ENCODE data around the gene GOLM1. TPM values are rescaled to one million over a fixed set of nuclear protein-coding genes. Genes with fewer than 3 reads are reported as not detected.
A peak's percentile ranks its signal among the peaks of the same experiment; 100 is the strongest.
"Not testable (repeated sequence)": the region's sequence is repeated elsewhere in the genome, so short reads cannot be mapped to it uniquely, and the experiment has no call there.

Gene GOLM1
- total RNA-seq = 298 TPM

DNA sequence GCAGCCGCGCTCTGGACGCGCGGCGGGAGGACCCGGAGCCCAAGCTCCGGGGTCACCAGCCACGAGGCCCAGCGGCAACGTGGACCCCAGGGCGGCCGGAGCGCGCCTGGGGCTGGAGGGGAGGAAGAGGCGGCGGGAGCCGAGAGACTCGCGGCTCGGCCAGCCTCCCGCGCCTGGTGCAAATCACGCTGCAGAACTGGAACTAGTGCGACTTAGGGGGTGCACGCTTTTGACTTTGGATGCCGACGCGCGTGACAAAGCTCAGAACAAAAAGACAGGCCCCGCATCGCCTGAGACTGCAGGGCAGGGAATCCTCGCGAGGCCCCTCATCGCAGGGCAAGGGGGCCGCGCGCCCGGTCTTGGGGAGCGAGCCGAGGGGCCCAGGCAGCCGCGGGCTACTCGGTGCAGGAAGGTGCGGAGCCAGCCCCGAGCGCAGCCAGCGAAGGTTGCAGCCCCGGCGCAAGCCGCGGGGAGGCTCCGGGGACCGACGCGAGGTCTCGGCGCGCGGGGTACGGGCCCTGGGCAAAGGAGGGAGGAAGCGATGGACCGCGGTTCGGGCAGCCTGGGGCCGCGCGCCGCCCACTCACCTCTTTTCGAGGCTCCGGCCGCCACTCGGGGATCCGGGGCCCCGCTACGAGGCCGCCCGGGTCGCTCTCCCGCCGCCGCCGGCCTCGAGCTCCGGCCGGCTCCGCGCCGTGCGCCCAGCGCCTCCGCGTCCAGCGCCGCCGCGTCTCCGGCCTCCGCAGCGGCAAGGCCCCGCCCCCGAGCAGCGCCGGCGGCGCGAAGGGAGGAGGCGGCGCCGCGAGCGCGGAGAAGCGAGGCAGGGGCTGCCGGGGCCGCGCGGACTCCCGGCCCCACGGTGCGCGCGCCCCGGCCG, at the start of gene GOLM1:
Gene GOLM1 (minus strand): TSS at position 735 of the 877 bp plus-strand sequence. CDS start 20,238 bp downstream, outside the sequence.
- DNase-seq (ENCODE audit: low spot score) = peak; percentile 20

DNA sequence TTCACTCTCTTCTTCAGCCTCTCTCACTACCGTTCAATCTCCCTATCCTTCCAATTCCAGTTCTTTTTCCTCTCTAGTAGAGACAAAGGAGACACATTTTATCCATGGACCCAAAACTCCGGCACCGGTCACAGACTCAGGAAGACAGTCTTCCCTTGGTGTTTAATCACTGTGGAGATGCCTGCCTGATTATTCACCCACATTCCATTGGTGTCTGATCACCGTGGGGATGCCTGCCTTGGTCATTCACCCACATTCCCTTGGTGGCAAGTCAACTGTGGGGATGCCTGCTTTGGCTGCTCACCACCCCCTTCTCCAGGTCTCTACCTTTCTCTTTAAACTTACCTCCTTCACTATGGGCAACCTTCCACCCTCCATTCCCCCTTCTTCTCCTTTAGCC, 47.3 kb upstream of the GOLM1 start:
- not testable (repeated sequence) for DNase-seq (ENCODE audit: low spot score)

- DNase-seq (ENCODE audit: low spot score) = not testable (repeated sequence)
Measured at GRCh38 chr9:86145960-86146359, 46.6 kb upstream of the GOLM1 start.

DNA sequence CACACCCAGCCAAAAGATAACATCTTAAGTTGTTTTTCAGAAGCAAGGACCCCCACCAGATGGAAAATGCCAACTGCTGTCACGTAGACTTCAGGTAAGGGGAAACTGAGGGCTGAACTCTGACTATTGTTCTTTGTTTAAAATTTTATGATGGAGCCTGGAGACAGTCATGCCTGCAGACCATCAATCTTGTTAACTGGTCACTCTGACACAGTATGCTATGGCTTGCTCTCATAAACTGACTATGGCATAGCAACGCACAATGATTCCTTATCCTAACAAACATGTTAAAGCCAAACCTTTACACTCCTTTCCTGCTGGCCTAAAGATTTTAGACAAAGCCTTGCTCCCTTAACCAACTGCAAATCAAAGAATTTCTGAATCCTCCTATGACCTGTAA, 43.6 kb upstream of the GOLM1 start:
- DNase-seq (ENCODE audit: low spot score) = no peak

DNA sequence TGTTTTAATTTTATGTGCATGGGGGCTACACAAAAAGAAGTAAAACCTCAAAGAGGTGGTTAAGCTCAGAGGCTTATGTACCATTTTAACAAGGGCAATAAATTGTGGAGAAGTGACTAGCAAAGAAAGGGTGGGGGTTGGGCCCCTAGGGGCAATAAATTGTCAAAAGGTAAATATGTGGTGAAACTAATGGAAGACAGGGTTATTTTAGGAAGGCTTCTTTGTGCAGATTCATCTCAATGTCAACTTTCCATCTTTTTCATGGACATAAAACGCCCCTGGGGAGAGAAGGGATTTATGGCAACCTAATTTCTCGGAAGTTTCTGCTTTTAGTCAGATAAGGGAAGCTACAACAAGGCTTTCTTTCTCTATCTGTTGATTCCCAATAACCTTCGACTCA, 42.5 kb upstream of the GOLM1 start:
- no peak for DNase-seq (ENCODE audit: low spot score)

DNA sequence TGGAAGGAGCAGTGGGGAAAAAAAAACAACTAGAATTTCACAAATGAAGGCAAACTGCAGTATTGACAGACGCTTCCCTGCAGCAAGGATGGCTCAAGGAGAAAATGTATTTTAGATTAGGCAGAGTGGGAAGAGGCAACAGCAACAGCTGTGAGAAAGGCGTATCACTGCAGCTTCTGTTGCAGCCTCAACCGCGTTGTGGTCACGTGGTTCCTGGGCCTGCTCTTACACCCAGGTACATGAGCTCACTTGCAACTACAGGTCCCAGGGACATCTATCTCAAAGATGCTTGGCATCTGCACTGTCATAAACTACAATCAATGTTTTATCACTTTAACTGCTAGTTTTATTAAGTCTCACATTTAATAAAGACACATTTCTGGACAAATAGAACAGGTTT, 36.0 kb upstream of the GOLM1 start:
- DNase-seq (ENCODE audit: low spot score) = no peak

- no peak for DNase-seq (ENCODE audit: low spot score)
Measured at GRCh38 chr9:86134361-86134760, 35.0 kb upstream of the GOLM1 start.

DNA sequence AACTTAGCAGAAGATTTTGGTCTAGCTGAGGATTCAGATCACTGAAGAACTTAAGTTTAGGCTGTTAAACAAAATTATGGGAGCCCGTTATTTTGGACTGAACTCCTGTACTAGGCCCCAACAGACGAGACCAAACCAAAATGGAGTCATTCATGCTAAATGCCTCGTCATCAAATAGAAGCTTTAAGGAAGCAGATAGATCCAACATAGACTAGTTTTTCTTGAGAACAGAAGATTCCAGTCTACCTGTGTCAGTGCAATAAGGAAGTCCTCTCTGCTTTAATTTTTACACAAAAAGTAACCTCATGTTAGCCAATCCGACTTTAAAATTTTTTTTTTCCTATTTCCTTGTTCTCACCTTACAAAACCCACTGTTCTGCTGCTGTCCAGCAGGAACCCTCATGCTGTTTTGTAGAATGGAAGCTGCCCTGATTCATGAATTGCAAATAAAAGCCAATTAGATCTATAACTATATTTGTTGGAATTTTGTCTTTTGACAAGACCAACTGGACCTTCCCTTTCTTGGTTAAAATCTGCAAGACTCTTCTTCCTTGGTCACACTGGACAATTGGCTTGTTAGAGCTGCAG, 29.0 kb upstream of the GOLM1 start:
- DNase-seq (ENCODE audit: low spot score) = no peak

- peak; percentile 94 for DNase-seq (ENCODE audit: low spot score)
Measured at GRCh38 chr9:86126998-86127972, 27.9 kb upstream of the GOLM1 start.

GRCh38 chr9:86122311-86122710, 23.0 kb upstream of the GOLM1 start:
- DNase-seq (ENCODE audit: low spot score) = no peak

DNA sequence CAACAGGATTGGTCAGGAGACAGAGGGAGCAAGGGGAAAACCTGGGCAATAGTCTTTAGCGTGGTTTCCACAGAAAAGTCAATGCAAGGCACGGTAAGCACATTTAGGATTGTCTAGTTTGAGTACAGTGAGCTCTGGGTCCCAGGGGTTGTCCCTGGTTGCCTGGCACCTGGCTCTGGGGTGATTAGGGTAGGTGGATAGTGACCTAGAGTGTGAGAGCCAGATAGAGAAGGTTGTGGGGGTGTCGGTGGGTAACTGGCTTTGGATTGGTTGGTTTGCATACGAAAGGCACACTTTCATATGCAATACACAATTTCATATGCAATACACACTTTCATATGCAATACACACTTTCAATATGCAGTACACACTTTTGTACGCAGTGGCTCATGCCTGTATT, 20.1 kb upstream of the GOLM1 start:
- DNase-seq (ENCODE audit: low spot score) = no peak

DNA sequence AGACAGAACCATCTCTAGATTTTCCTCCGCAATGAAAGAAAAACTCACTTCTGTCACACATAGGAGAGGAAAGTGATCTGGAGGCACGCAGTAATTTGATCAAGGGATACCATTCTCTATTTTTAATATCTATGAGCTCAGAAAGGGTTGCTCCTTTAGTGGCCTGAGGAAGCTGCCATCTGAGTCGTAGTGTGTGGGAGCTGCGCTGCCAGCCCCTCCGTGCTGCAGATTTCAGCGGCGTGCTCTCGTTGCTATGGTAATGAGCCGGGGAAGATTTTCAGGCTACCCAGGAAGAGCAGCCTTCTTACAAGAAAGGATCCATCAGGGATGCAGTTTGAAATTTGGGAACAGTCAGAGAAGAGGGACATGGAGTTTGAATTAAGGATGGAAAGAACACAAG, 17.1 kb upstream of the GOLM1 start:
- no peak for DNase-seq (ENCODE audit: low spot score)

- DNase-seq (ENCODE audit: low spot score) = no peak
Measured at GRCh38 chr9:86115886-86116285, 16.5 kb upstream of the GOLM1 start.

GRCh38 chr9:86112057-86112456, 12.7 kb upstream of the GOLM1 start:
- no peak for DNase-seq (ENCODE audit: low spot score)

DNA sequence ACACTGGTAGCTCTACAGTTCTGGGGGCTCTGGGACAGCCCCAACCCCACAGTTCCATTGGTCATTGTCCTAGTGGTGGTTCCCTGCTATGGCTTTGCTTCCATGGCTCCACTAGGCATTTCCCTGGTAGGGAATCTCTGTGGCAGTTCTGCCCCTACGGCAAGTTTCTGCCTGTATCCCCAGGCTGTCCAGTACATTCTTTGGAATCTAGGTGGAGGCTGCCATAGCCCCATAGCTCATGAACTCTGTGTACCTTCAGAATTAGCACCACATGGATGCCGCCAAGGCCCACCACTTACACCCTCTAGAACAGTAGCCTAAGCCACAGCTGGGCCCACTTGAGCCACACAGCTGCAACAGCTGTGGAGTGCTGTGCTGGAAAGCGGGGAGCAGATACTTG, 3.3 kb upstream of the GOLM1 start:
- DNase-seq (ENCODE audit: low spot score) = no peak

DNA sequence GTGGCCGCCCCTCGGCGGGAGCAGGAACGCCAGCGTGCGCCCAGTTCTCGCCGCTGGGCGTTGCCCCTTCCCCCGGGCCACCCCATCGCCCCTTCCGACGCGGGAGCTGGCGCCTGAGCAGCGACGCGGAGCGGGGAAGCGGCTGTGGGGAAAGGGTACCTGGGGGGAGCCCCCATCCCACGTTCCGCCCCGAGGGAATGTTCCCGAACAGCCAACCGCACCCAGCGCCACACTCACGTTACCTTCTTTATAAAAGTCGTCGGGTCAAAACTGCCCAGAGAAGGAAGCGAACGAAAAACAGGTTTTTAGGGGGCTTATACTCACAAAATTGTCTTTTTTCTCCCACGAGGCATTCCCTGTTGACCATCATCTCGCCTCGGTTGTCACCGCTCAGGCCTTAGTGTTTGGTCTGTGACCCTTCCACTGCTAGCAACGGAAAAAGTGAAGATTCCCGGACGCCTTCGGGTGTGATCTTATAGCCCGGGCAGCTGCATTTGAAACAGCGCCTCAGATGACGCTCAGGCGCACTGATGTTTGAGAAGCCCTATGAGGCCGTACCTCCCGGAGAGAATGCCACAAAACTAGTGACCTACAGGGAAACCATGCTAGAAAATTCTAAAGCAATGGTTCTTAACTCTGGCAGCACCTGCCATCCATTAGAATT, 475 bp upstream of the GOLM1 start:
- DNase-seq (ENCODE audit: low spot score) = peak; percentile 65

- DNase-seq (ENCODE audit: low spot score) = no peak
Measured at GRCh38 chr9:86097510-86098224, 1.7 kb downstream of the GOLM1 start.

DNA sequence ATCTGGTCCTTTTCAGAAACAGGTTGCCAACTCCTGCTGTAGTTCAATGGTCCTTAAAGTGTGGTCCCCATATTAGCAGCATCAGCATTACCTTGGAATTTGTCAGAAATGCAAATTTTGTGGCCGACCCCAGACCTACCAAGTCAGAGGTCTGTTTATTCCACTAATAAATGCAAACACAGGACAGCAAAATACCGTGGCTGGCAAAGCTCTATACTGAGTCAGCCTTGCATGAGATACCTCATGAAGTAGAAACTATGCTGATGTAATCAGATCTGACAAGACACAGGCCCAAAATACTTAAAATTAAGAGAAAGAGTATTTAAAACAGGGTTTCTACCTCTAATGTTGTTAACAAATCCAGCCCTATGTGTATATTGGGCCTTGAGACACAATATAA, 3.0 kb downstream of the GOLM1 start:
- DNase-seq (ENCODE audit: low spot score) = no peak

DNA sequence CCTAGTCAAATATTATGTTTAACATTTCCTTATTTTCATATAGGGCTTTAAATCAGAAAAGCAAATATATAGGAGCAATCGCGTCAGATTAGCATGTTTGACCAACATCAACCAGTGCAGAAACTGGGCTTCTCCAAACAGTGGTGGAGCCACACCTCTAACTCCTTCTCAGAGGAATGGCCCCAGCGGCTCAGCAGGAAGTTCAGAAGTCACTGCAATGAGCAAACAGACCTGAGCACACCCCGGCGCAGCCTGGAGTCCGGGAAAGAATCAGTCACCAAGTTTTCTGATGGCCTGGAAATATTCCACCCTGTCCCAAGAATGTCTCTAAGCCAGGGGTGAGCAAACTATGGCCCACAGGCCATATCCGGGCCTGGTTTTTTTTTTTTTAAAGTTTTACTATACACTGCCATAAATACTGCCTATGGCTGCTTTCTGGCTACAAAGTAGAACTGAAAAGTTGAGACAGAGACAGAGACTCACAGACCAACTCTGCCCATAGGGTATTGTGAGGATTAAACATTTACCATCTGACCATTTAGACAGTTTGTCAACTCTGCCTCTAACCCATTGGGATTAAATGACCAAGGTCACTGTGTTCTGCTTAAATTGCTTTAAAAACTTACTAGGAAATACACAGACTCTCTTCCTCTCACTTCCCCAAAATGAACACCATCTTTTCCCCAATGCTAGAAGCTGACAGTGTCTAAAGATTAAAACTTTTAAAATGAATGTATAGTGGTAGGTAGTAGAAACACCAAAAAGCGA, 5.4 kb downstream of the GOLM1 start:
- peak; percentile 83 for DNase-seq (ENCODE audit: low spot score)

- no peak for DNase-seq (ENCODE audit: low spot score)
Measured at GRCh38 chr9:86091477-86091876, 7.9 kb downstream of the GOLM1 start.
